SKM-1 (cell line): ENCODE measurements around the gene PRPSAP1.

Source experiments
- DNase-seq: peaks from one replicate; lab custom pipeline; 2025; ENCODE audit not compliant: unreplicated experiment; lab: John Stamatoyannopoulos, UW

PRPSAP1 gene, protein sequence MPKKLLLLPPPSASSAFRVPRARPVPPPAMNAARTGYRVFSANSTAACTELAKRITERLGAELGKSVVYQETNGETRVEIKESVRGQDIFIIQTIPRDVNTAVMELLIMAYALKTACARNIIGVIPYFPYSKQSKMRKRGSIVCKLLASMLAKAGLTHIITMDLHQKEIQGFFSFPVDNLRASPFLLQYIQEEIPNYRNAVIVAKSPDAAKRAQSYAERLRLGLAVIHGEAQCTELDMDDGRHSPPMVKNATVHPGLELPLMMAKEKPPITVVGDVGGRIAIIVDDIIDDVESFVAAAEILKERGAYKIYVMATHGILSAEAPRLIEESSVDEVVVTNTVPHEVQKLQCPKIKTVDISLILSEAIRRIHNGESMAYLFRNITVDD

DNA sequence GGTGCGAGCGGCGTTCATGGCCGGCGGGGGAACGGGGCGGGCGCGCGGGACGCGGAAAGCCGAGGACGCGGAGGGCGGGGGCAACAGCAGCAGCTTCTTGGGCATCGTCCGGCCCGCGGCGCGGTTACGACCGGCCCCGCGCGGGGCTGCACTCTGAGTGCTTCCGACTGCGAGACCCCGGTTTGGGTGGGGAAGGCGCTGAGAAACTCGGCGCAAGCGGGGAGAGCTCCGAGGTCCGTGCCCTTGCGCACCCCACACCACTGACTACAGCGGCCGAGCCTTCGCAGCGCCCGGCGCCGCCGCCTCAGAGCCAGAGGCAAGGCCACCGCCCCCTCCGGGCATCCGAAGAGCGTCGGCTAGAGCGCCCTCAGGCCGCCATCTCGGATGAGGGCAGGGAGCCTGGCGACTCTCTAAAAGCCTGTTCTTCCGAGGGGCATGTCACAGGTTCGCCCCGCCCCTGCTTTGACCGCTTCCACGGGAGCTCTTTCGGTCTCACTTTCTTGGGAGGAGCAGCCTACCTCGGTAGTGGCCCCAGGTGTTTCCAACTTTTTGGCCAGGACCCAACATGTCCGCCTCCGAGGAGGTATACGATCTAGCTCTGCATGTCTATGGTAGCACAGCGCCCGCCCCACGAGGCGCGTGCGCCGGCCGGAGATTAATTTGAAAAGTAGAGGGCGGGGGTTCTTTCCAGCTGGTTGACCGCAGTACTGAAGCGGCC is at the start of gene PRPSAP1:
Gene PRPSAP1, minus strand, starts transcription at position 318 of the 718 bp plus-strand sequence. Its CDS starts 213 bp downstream, at position 105.
- peak; percentile 81 for DNase-seq

GRCh38 chr17:76402711-76403110 is 49.0 kb upstream of the PRPSAP1 start:
- DNase-seq: no peak

DNA sequence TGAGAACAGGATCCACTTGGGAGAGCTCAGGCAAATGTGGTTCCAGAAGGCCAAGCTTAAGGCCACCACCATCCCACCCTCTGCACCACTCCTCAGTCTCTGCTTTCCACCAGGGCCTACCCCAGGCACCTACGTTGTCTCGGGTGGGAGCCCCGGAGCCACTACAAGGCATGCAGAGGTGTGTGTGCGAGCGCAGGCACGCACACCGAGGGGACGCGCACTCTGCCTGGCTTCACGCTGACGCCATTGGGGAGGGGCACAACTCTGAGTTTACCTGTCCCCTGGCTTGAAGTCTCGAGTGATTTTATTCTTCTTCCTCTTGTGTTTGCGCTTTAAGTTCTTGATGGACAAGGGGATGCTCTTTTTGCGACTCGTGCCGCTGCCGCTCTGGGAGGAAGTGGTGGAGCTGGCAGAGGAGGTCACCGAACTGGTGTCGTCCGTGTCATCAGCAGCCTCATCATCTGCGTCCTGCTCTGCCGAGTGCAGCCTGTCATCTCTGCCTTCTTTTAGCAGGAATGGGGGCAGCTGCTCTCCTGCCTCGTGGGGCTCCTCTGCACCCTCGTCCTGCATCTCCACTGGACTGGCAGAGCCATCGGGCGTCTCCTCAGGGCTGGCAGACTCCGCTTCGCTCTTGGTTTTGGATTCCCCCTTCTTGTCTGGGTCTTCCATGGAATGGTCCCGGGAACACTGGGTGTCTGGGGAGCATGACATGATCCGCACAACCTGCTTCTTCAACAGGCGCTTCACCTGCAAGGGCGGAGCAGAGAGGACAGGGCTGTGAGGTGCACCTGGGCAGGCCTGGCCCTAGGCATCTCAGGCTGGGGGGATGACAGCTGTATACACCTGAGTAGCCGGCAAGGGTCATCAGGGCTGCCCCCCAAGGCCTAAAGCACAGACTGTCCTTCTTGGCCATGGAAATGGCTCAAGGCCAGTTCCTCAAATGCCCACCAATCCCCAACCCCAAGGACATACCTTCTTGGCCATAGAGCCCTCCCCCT is 45.8 kb upstream of the PRPSAP1 start:
- no peak for DNase-seq

DNA sequence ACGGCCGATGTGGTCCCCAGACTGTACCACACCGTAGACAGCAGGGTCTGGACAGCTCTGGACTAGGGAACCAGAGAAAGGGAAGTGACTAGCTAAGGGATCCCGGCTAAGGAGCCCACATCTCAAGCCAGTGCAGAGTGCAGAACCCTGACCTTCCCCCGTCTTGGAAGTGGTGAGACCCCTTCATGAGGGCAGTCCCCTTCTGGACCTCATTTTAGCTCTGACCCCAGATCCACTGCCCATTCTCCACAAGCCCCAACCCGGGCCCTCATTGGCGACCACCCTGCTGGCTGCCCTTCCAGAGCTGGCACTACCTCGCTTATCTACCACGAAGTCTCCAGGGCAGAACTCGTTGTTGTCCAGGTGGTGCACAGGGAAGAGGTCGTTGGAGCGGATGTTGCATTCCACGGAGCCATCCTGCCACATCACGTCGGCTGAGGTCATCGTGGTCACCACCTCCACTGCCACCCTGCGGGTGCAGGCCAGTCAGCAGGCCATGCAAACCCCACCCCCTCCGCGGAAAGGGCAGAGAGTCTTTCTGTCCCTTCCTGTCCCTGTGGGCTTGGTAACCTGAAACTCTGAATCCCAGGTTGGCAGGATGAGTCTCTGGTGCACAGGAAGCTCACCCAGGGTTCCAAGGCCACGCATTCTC is 44.9 kb upstream of the PRPSAP1 start:
- DNase-seq: no peak

DNA sequence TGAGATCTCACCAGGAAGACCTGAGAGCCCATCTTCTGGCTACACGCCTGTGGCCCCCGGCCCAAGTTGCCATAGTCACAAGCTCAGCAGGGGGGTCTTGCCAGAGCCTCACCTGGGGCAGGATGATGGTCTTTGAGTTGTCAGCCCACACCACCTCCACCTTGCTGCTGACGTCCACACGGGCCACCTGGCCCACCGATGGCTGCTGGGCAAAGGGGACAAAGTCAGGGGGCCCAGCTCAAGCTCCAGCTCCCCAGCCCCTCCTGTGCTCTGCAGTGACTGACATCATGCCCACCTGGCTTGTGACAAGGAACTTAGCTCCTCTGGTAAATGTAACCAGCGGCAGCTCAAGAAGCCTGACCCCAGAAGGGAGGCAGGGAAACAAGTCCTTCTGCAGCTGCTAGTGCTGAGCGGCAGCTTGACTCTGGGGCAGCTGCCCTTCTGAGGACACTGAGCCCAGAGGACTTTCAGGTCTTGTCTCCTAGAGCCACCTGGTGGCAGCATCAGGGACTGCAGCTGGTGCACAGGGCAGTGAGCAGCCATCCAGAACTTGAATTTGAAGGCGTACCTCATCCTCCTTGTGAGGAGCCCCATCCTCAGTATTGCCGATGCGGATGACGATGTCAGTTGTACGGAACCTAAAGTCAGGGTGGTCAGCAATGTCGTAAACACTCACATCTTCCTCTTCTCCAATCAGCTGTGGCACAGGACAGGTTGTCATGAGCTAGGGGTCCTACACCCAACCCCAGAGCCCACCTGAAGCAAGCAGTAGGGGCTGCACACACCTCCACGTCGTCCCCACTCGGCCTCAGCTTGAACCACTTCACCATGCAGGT is 44.2 kb upstream of the PRPSAP1 start:
- DNase-seq: peak; percentile 45

DNA sequence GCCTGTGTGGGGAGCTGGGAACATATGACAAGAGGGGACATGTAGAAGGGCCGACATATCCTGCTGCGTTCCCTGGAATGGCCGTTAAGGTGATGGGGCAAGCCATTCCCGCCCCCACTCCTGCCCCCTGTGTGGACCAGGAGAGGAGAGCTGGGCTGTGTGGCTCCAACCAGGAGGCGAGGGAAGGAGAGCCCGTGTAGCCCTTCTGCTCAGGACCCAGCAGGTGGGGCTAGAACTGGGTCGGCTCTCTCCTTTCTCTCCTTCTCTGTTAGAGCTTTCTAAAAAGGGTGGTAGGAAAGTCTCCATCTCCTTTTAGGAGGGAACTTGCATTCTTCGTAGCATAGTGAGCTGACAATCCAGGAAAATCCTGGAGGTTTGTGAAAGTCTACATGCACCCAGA is 43.5 kb upstream of the PRPSAP1 start:
- DNase-seq: no peak

DNA sequence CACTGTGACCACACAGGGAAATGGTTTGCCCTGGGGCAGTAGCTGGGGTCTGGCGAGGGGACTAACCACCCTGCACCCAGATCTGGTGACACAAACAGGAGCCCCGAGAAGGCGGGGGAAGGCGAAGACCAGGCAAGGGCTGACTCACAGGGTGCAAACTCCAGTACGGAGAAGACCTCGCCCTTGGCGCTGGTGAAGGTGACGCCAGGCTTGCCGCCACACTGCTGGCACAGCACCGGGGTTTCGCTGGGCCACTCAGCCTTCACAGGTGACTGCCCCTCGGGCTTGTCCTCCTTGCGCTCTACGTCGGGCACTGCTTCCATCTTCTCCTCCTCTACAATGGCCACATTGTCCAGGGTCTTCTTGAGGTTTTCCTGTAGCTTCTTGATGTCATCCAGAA is 42.3 kb upstream of the PRPSAP1 start:
- DNase-seq: no peak

DNA sequence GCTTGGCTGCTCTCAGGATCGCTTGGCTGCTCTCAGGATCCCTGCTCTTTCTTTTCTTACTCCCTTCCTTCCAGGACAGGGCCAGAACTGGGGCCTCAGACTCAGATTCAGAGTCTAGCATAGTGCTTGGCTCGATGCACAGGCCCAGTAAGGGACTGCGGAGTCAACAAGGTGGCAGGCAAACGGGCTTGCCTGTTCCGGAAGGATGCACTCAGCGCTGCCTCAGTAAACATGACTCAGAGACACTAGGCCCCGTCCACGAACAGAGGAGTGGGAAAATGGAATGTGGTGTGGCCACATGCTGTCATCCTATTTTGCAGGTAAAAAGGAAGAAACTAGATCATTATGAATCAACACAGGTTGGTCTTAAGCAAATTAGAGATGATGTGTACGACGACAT is 40.5 kb upstream of the PRPSAP1 start:
- DNase-seq: no peak

DNA sequence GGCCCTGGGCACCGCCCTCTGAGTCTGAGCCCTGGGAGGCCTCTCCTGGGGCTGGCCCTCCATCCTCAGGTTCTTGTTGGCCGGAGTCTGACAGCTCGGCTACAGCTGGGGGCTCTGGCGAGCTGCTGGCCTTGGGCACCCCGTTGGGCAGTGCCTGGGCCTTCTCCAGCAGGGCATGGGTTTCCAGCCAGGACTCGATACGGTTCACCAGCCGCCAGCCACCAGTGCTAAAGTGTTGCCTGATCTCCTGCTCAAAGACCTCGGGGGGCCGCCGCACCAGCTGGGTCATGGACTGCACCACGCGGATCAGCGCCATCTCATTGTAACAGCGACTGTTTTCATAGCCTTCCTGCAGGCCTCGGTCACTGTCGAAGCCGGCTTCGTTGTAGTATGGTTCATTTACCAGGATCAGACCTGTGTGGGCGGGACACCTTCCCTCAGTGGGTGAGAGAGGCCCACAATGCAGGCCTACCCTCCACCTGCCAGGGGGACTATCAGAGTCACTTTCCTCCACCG is 37.5 kb upstream of the PRPSAP1 start:
- DNase-seq: no peak

GRCh38 chr17:76390003-76390421 is 36.3 kb upstream of the PRPSAP1 start:
- DNase-seq: no peak

DNA sequence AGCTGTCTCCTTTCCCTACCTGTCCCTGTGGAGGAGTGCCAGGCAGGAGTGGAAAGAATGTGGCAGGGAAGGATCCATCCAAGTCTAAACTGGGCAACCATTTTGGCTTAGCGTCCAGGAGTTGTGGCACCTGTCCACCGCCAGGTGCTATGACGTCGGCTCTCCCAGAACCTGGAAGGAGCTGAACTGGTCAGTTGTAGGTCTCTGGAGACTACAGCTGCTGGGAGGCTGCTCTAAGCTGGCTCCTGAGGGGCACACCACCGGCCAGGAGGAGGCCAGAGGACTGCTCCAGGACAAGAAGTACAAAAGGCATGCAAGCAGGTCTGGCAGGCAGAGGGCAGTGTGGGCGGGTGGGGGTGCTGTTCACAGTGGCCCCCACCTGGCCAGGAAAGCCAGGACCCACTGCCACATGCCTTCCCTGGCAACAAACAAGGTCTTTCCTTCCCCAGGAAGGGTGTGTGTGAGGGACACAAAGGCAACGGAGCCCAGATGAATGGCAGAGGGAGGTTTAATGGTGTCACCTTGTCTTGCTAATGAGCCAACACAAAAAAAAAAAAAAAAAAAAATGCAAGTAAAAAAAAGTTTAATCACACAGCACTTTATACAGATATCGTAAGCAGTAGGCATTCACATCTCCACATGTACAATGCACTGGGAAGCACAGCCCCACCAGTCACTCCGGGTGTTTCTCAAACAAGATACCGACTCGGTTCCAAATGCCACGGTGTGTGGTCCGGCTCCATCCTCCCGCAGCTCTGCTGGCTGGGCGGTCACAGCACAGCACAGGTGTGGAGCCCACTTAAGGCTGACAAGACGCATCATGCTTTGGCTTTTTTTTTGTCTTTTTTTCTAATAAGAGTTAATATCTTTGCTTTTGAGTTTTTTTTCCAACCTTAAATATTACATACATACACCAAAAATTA is 35.5 kb upstream of the PRPSAP1 start:
- no peak for DNase-seq

DNA sequence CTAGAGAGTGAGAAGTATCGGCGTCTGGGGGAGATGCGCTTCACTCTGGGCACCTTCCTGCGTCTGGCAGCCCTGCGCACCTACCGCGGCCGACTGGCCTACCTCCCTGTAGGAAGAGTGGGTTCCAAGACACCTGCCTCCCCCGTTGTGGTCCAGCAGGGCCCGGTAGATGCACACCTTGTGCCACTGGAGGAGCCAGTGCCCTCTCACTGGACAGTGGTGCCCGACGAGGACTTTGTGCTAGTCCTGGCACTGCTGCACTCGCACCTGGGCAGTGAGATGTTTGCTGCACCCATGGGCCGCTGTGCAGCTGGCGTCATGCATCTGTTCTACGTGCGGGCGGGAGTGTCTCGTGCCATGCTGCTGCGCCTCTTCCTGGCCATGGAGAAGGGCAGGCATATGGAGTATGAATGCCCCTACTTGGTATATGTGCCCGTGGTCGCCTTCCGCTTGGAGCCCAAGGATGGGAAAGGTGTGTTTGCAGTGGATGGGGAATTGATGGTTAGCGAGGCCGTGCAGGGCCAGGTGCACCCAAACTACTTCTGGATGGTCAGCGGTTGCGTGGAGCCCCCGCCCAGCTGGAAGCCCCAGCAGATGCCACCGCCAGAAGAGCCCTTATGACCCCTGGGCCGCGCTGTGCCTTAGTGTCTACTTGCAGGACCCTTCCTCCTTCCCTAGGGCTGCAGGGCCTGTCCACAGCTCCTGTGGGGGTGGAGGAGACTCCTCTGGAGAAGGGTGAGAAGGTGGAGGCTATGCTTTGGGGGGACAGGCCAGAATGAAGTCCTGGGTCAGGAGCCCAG is 33.5 kb upstream of the PRPSAP1 start:
- DNase-seq: no peak

- DNase-seq: peak; percentile 50
These were observed 32.4 kb upstream of the PRPSAP1 start for GRCh38 chr17:76385892-76386786.

- no peak for DNase-seq
These were observed 31.5 kb upstream of the PRPSAP1 start for GRCh38 chr17:76384987-76385891.

DNA sequence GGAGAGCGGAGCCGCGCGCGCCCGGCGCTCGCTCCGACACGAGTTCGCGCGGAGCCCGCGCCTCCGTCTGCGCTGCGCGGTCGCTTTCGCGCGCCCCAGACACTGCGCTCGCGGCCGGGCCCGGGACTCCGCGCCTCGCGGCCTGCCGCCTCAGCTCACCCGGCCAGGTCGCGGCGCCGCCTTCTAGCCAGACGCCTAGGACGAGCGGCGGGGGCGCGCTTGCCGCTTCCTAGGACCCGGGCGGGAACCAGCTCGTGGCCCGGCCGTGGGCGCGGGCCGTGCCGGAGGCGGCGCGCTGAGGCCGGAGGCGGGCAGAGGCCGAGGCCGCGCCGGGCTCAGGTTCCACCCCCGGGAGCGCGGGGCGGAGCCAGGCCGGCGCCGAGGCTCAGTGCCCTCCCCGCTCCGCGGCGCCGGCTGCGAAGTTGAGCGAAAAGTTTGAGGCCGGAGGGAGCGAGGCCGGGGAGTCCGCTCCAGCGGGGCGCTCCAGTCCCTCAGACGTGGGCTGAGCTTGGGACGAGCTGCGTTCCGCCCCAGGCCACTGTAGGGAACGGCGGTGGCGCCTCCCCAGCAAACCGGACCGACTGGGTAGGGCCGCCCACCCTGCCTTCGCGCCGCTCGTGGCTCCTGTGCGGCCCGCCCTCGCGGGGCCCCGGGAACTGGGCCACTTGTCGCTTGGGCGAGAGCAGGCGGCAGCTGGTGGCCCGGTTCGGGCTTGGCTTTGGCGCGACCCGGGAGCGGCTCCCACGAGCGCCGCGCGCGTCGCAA is 30.7 kb upstream of the PRPSAP1 start, which contains the start of gene SPHK1:
Gene SPHK1, plus strand, starts transcription at position 388 of the 765 bp plus-strand sequence. CDS start 1,036 bp downstream, outside the sequence.
- no peak for DNase-seq
